GM19372 (cell line): Measurements from ENCODE around the gene RSPH1.

ENCODE experiments used
- ATAC-seq: cut with Tn5 transposase; IDR thresholded peaks from one replicate; pipeline ENCODE4 v1.9.1; 2021; ENCODE audit warnings: mild to moderate bottlenecking, low read depth, moderate library complexity; ENCODE audit not compliant: unreplicated experiment

RSPH1 gene

DNA sequence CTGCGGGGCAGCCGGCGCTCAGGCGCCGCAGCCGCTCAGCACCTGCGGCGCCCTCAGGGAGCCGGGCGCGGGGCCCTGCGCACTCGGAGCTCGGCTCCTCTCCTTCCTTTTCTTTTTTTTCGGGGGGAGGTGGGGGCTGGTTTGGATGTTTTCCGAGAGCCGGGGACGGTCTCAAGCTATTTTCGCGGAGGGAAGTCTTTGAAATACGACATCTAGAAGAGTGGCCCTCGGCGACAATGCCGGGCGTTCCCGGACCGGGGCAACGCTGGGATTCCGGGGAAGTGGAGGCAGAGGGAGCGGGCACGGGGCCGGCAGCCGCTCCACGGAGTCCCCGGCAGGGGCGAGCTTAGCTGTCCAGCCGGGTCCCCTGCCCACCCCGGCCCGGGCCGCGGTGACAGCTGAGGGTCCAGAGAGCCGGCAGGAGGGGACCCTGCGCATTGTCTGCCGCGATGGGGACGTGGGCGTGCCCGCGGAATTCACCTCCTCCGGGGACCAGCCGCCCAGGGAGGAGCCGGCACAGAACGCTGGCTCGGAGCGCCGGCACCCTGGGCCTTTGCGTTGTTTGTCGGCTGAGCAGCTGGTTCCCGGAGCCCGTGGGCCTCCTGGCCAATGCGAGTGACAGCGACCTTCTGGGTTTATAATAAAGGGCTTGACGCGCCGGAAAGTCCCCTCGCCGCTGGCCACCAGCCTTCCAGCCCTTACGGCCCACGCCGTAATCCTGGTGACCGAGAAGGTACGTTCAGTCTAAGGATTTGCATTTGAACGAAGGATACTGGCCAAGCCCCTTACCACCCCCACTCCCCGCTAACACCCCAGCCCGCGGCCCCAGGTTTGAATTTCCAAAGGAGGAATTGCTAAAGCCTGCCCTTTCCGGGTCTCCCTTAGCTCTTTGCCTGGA is 18.2 kb upstream of the RSPH1 start:
- ATAC-seq = peak; percentile 50

DNA sequence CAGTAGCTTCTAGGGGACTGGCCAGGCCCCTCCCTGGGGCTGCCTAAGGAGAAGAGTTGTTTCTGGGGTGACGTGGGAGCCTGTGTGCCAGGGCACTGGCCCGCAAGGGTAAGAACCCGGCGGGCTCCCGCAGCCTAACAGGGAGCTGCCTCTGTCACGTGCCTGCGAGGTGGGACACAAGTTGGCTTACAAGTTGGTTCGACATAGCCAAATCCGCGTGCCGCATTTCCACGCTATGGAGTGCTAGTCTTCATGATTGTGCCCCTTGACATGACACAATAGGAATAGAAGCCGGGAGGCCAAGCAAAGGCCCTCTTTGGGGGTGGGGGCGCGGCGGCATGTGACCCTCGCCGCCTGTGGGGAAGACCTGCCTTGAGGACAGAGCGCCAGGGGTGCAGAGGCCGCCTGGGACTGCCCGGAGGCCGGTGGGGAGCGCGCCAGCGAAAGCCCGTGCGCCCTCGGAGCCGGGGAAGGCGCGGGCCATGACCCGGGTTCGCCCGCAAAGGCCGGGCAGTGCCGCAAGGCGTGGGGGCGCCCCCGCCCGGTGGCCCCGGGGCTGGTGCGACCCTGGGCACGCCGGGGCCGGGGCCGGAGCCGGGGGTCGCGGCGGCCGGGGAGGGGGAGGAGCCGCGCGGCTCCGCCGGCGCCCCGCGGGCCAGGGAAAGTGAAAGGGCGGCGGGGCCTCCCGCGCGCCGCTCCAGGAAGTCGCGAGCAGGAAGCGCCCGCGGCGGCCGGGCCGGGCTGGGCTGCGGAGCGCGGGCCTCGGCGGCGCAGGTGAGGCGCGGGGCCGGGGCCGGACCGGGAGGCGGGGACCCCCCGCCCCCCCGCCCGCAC is 17.3 kb upstream of the RSPH1 start, which contains the start of gene SLC37A1:
Gene SLC37A1, plus strand, starts transcription at position 702 of the 834 bp plus-strand sequence. CDS start 4,603 bp downstream, outside the sequence.
- ATAC-seq = peak; percentile 46

DNA sequence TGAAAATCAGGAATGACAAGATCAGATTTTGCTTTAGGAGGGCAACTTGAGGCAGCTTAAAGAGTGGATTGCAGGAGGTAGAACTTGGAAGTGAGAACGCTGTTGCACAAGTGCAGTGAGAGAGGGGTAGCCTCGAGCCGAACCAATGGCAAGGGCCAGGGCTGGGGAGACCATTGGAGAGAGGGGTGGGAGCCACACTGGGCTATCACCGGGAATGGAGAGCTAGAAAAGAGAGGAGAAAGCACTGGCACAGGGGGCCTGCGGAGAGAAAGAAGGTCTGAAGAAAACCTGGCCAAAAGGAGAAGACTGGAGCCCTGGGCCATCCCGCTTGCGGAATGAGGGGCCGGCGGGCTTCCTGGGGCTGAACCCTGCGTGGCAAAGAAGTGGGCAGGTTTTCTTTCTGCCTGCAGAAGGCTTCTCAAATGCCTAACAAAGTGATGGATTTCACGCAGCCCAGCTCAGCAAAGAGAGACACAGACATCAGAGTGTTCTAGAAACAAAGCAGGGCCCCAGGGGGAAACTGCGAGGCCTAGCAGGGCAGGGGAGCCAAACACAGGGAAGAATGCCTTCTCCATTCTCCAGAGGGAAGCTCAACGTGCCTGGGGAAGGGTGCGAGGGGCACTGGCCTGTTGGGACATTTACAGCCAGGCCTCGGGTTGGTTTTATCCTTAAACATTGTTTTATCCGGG is 16.5 kb upstream of the RSPH1 start:
- no peak for ATAC-seq

DNA sequence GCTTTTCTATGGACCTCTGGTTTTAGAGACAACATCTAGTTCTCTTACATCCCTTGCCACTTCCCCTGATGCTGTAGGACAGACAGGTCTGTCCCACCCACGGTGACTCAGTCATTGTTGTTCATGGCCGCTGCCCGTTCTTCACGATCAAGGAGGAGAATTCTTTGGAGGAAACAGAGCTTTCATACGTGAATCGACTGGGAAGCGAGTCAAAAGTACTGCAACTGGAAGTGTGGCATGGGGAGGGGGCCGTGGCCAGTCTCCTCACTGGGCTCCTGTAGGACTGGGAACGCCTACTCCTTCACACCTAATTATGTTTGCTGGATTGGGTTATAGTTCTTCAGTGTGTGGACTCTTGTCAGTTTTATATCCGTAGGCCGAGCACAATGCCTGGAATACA is 13.2 kb upstream of the RSPH1 start:
- no peak for ATAC-seq

DNA sequence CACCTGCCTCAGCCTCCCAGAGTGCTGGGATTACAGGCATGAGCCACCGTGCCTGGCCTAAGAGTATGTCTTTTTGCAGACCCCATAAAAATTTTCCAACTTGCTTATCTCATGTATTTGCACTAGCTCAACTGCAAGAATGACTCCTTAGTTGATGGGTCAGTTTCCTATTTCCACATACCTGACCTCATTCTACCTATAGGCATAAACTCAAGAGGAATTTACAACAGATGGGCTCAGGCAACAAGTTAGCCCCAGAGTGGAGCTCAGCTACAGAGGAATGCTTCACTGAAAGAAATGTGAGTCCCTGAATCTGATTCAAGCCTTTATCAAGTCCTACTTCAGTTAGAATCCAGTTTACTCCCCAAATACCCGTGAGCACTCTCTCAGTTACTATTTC is 12.3 kb upstream of the RSPH1 start:
- ATAC-seq = no peak

DNA sequence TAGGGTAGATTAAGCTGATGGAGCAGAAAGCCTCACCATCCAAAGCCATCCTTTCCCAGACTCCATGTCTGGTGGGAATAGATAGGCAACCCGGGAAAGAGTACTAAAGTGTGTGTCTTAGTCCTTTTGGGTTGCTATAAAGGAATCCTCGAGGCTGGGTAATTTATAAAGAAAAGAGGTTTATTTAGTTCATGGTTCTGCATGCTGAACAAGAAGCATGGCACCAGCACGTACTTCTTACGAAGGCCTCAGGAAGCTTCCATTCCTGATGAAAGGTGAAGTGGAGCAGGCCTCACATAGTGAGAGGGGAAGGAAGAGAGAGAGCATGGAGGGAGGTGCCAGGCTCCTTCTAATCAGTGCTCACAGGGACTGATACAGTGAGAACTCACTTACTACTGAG is 11.4 kb upstream of the RSPH1 start:
- no peak for ATAC-seq

DNA sequence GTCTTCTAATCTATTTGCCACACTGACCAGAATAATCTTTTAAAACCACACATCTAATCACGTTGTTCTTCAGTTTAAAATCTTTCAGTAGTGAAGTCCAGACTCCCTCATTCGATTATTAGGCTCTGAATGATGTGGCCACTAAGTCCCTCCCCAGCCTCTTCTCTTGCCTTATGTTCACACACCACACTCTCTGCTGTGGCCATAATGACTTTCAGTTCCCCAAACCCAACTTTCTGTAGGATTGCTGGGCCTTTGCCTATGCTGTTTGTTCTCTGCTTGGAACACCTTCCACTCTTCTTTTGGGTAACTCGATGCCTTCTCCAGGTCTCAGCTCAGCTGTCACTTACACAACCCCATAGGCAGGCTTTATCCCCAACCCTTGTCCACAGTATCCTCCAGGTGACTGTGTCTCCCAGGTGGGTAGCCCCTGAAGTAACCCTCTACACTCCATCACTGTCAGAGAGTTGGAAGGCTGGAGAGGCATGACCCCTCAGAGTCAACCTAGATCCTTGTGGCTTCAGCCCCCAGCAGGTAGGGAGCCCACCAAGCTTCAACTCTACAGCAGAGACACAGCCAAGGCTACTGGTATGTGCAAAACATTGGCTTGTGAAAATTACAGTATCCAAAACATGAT is 9.2 kb upstream of the RSPH1 start:
- peak; percentile 86 for ATAC-seq

DNA sequence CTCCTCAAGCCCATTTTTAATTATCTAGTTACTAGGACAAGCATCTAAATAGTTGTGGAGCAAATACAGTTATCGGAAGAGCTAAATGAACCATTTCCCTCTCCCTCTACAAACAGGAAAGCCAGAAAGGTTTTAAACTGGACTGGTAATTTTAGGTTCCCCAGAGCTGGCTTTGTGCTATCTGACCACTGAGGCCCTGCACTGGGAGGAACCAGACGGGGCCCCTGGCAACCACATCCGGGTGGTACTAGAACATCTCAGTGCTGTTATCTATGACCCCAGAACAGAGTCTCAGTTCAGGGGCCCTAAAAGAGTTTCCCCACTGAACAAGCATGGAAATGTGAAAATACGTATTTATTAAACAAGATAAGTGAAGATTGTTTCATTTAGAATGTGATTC is 7.7 kb upstream of the RSPH1 start:
- ATAC-seq = no peak

DNA sequence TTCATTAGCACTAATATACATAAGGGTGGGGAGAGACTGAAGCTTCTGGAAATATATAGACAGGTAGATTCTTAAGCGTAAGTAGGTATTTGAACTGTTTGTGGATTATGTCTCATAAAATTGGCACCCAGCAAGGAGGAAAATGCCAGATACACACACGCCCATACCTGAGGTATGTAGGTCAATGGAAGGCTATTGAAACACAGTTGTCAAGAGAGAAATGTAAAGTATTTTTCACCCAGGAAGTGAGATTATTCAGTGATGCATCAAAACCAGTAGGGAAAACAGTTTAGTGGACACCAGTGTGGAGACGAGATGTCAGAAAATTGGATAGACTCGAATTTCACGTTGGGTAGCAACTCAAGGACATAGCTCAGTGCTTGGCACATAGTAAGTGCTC is 4.7 kb upstream of the RSPH1 start:
- ATAC-seq = no peak

DNA sequence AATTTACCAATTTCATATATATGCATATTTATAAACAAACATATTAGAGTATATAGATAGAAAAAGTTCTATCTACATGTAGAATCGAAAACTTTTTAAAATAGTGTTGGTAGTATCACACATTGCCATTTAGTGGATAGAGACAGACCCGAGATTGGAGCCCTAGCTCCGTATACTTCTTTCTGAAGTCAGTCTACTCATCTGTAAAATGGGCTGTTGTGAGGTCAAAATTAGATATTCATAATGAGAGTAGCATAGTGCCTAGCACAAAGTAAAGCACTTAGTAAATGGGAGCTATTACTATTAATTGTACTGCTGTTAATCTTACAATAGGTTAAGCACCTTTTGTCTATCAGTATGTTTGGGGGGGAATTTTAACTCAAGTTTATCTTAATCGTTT is 4.2 kb upstream of the RSPH1 start:
- ATAC-seq = no peak

DNA sequence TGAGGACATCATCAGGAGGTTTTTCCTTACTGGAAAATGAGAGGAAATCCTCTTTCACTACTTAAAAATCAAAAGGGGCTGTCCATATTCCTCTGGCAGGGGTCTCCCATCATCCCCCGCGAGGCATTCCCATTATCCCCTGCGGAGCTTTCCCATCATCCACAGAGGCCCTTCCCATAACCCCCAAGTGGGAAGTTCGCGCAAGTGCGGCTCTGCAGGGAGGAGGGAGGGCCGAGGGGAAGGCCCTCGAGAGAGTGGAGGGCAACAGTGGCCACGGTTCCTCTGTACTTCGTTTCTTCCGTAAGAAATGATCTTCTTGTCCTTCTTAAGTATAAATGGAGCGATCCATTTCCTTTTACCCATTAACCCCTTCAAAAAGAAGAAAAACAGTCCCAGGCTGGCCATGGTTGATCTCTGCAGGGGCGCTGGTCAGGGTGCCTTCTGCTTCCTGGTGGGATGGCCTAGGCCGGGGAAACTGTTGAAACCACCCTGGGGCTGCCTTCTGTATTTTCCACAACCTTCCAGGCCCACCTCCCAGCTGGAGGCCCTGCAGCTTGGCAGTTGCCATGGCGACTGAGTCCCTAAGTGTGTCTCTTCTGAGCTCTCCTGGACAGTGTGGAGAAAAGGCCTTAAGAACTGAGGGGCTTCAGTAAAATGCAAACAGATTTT is 3.6 kb upstream of the RSPH1 start:
- ATAC-seq = no peak

DNA sequence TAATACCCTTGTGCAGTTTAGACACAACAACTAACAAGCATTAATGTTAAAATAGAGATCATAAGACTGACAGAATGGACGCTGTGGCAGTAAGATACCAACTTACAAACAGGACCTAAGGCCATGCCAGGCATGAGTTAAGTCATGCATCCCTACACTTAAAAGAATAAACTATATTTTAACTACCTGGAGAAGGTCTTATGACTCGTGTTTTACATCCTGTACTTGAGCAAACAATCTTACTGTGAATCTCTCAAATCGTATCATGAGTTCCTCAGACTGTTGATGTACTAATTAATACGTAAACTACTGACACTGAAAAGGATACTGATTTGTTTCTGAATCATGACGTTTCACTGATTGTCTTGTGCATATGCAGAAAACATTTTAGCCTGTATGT is 2.0 kb upstream of the RSPH1 start:
- no peak for ATAC-seq

DNA sequence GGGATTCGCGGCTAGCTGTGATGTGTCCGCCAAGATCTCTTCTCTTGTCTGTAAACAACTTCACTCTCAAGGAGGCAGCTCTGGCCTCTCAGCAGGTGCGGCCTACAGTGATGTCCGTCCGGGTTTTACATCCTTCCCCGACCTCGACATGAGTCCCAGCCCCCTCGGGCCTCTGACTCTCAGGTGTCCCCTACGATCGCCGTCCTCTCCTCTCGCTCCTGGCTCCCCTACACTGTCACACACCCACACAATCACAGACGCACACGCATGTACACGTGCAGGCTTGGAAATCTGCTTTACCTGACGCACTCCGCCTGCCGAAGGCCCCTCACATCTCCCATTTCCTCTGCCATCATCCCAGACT is 797 bp upstream of the RSPH1 start:
- ATAC-seq = no peak

DNA sequence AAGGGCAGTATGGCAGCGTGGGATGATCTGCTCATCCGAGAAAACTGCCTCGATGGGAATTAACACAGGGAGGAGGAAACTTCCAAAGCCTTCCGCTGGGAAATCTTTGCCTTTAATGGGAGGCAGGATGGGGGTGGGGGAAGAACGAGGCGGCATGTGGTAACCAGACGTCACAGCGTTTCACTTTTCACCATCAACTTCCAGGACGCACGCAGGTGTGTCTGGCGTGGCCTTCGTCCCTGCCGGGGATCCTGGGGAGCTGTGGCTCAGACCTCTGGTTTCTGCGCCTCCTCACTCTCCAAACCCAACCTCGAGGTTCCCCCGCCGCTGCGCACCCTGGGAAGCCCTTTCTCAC is 282 bp downstream of the RSPH1 start:
- ATAC-seq = no peak

DNA sequence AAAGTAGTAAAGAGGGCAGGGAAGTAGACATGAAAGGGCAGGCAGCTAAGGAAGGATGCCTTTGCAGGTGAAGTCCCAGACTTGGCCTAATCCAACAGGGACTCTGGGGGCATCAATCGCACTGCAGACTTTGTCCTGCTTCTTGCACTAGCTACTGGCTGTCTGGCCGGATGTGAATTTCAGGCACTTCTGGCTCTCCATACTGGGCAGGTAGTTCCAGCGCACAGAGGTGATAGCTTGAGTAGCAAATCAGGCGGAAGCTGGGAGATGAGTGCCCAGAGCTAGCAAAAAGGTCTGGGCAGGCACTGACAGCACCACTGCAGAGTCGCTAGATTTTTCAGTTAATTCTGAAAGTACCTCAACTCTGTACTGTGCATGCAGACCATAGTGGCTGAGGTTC is 997 bp downstream of the RSPH1 start:
- ATAC-seq = no peak

DNA sequence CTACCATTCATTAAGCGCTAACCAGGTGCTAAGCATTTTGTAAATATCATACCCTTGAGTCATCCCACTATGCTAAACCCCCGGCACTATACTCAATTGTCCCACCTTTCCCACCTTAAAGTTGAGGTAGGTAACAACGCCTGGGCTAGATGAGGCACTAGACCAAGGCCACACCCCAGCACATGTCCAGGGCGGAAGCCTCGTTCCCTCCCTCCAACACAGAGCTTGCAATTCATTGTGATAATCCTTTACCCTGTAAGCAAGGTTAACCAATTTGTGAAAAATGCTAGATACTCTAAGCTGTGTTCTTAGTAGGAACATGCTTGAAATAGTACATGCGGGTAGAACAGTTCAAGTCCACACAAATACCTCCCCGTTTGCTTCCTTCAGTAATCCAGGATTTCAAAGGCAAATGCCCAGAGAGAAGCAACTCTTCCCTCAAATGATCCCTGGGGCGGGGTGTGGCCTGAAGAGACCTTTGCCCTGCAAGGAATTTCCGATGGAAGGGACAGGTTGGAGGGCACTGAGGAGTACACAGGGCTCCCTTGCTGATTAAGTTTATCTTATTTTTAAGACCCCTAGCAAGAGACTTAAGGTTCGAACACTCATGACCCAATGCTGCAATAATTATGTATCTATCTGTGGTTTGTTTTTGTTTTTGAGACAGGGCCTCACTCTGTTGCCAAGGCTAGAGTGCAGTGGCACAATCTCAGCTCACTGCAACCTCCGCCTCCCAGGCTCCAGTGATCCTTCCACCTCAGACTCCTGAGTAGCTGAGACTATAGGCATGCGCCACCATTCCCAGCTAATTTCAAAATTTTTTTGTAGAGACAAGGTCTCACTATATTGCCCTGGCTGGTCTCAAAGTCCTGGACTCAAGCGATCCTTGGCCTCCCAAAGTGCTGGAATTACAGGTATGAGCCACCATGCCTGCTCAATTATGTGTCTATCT is 2.6 kb downstream of the RSPH1 start:
- no peak for ATAC-seq

DNA sequence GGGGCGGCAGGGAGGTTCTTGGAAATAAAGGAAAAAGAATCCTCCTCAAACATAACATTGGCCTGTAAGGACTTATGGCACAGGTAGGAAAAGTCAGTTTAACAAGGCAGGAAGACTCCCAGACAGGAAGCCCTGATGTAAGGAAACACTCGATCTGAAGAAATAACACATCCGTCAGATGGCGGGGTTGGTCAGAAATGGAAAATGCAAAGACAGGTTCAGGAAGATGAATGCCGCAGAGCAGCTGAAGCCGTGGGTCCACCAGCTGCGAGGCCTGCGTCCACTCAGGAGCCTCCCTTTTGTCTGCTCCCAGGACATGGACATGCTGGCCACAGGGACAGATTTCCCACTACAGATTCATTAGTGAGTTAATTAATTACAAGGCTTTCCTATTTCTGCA is 3.8 kb downstream of the RSPH1 start:
- no peak for ATAC-seq

DNA sequence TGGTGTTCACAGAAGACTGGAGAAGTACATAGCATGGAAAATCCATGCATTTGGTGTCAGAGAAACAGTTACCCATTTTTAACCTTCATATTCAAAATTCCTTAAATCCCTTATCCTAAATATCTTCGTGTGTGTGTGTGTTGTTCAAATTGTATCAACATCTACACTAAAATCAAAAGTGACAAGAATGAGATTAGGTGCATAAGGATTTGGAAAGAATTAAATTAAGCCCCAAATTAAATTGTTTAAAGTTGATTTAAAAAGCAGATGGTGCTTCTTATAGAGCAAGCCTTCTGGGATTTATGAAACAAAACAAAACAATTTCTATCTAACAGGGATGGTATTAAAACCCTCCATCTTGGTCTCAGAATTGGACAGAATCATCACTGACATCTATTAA is 4.7 kb downstream of the RSPH1 start:
- ATAC-seq = no peak

DNA sequence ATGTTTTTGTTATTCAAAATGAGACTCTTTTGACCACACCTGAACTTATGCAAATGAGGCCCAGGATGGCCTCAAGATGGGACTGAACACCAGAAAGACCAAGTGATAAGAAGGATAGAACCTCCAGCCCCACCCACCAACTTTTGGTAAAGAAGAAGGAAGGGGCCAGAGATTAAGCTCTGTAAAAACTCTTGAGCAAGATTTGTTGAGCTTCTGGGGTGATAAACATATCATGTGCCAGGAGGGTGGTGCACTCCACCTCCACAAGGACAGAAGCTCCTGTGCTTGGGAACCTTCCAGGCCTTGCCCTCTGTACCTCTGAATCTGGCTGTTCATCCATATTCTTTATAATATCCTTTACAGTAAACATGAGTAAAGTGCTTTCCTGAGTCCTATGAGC is 5.3 kb downstream of the RSPH1 start:
- ATAC-seq = no peak
